GM19468 (cell line): ENCODE results near the gene DIAPH2.

Experiments used
- ATAC-seq: cut with Tn5 transposase; IDR thresholded peaks from one replicate; pipeline ENCODE4 v1.9.1; 2021; ENCODE audit warnings: mild to moderate bottlenecking, moderate library complexity, moderate number of reproducible peaks; ENCODE audit not compliant: unreplicated experiment; ENCODE audit errors: extremely low read depth

DIAPH2 gene

DNA sequence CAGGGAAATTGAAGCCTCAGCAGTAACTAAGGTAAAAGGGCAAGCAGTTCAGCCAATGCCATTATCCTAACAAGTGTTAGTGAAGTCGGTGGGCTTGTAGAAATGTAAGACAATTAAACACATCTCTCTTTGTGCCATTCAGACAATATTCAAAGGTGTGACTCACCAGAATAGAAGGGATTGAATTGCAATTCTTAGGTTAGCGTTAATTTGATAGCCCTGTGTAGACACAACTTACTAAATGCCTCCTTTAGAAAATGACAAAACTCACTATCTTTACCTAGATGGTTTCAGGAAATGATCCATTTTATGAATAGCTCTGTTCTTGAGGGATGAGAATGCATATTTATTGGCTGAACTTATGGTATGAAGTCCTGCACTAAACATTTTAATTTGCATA lies 234.2 kb downstream of the DIAPH2 start:
- ATAC-seq = no peak

DNA sequence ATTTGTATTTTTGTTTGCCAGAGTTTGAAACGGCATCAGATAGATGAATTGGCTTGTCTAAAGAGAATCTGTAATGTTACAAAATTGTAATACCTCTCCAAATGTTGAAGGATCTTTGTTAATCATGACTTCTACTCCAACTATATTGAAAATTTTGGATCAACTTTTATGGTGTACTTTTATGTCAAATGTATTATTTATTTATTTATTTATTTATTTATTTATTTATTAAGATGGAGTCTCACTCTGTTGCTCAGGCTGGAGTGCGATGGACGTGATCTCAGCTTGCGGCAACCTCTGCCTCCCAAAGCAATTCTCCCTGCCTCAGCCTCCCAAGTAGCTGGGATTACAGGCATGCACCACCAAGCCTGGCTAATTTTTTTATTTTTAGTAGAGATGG lies 235.0 kb downstream of the DIAPH2 start:
- ATAC-seq = no peak

DNA sequence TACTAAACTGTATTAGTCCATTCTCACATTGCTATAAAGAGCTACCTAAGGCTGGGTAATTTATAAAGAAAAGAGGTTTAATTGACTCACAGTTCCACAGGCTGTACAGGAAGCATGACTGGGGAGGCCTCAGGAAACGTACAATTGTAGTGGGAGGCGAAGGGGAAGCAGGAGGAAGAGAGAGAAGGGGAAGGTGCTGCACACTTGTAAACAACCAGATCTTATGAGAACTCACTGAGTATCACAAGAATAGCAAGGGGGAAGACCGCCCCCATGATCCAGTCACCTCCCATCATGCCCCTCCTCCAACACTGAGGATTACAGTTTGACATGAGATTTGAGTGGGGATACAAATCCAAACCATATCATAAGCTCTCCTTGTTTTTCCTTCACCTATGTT lies 239.9 kb downstream of the DIAPH2 start:
- ATAC-seq = no peak

DNA sequence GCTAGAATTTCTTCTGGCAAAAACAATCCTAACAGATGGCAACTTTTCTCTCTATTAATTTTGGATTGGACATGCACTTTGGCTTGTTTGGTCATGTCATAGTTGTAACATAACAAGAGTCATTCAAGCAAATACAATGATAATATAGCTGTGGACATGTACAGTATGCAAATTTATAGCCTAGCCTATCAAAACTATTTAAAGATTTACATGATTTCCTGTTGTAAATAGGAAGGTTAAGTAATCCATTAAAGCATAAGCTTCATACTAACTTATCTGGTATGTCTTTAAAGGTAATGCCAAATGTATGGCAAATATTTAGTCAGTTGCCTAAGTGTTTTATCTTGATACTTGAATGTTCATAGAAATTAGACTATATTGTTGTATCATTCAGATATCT lies 244.4 kb downstream of the DIAPH2 start:
- no peak for ATAC-seq

DNA sequence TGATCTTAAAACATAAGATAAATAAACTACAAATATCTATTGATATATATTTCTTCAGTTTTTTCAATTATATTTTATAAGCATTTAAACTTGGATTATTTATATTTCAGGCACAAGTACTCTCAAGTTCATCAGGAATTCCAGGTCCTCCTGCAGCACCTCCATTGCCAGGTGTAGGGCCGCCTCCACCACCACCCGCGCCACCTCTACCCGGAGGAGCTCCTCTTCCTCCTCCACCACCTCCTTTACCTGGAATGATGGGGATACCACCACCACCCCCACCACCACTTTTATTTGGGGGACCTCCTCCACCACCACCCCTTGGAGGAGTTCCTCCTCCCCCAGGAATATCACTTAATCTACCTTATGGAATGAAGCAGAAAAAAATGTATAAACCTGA lies 273.1 kb downstream of the DIAPH2 start:
- ATAC-seq = no peak

DNA sequence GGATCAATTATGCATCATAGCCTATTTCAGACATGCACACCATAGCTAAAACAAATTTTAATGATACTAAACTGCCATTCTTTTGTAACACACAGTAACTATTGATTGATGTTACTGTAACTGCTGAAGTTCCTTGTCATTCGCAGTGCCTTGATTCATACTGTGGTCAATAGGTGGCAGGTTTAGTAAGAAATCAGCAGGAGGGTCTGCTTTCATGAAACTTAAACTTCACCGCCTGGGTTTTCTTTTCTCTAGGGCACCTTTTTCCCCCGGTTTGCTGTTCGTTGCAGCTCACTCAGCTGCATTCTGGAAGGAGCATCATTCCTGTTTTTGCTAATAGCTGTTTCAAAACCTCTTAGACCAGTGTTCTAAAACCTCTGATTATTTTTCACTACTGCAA lies 287.2 kb downstream of the DIAPH2 start:
- ATAC-seq = no peak

DNA sequence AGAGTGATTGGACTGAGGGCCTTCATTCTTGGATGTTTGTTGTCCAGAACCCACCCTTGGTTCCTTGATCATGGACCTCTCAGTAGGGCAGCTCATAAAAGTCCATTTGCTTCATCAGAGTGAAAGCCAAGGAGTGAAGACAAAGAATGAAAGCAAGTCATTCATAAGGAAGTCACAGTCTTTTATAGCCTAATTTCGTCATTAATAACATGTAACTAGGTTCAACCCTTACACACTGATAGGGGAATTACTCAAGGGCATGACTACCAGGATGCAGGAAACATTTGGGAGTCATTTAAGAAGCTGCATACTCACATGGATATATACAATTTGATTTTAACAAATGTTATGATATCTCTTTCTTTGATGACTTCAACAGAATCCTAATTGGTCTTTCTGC lies 294.3 kb downstream of the DIAPH2 start:
- no peak for ATAC-seq

DNA sequence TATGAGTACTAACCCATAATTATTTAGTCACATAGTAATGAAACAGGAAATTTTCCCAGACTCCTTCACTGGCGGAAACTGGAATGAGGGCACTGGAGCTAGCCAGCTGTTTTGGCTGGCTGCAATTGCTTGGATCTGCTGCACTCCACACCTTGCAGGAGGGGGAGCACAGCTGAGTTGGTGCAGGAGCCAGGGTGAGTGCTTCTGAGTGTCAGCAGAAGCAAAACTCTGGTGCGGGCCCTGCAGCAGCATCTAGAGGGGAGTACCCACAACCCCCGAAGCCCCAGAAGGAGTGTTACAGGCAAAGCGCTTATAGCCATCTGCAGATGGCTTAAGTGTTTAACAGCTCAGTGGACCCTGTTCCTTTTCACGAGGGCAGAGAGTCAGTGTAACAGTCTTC lies 295.1 kb downstream of the DIAPH2 start:
- no peak for ATAC-seq

DNA sequence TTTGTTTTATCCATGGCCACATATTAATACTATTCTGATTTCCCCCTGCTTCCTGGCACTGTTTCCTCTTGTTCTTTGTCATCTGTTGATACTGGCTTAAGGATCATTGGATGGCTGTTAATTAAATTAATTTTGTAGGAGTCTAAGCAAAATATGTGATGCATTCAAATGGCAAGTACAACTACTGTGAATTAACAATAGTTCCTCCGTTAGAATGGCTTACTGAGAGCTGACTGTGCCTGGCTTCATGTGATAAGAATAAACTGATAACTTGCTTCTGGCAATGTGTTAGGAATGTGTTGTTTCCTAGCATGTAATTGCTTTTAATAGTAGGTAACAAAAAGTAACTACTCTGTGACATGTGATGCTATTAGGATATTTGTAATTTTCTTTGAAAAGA lies 297.5 kb downstream of the DIAPH2 start:
- no peak for ATAC-seq

DNA sequence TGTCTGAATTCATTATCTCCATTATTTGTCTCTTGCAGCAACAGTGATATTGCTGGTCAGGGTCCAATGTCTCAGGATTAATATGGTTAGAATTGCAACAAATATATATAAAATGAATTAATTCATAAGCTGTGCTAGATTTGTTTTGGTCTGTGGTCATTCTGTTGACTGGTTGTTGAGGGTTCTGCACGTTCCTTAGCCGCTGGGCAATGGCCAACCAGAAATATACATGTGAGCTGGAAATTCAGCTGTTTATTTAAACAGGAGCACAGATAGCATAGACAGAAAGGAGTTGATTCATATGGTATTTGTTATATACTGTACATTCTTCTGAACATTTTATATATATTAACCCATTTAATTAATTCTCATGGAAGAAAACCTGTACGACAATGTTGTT lies 299.9 kb downstream of the DIAPH2 start:
- ATAC-seq = no peak

DNA sequence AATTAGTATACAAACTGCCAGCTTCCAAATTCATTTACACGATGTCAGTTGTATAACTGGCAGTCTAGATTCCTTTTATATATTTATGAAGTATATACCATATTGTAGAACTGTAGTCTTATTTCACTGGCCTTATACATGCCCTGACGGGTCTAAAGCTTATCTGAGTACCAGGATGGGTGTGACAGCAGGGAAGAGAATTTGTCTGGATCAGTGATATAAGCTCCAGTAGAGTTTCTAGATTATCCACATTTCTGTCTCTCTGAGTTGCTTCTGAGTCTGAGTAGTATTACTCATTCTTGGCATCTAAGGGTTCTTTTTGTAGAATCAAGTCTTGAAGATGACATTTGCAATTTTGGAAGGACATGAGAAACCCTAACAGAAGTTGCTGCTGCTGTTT lies 300.4 kb downstream of the DIAPH2 start:
- no peak for ATAC-seq

DNA sequence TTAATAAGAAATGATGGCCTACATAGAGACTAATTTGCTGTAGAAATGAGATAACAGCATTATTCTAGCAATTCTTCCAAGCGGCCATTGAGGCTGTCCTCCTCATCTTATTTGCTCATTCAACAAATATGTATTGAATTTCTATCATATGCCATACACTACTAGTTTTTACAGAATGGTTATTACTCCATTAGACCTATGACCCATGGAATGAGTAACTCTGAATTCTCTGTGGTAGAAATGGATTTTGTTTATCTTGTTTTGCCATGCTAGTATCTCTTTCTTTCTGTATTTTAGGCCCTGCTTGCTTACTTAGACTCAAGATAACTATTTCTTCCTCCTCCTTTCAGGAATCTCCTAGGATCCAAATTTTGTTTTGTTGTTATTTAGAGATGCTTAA lies 302.6 kb downstream of the DIAPH2 start:
- no peak for ATAC-seq

DNA sequence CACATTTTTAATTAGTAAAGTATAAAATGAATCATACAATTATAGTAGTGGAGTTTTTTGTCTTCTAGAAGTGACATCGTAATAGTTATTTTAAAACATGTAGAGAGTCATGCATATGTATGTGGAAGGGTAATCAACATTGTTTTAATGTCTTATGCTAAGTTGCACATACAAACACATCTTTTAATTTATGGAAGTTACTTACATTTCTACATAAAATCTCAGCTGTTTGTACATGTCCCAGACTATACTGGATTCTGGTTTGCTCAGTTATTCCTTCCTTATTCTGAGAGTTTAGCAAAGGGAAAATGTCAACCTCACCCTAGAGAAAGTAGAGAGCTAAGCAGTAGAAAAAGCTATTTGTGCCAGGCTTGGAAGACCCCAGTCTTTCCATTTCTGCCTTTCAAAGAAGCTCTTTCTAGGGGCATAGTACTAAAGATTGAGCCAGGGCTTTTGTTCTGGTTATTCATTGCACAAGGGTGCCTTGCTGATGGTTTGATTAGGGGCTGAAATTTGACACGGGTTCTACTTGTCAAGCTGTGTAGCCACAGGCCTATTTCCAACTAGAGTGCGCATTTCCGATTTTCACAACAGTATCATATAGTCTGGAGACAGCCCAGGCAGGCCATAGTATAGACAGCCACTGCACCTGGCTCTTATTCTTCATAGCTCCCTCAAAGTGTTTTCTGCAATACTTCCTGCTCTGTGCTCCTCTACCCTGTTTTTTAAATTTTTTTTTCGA lies 305.4 kb downstream of the DIAPH2 start:
- ATAC-seq = no peak

DNA sequence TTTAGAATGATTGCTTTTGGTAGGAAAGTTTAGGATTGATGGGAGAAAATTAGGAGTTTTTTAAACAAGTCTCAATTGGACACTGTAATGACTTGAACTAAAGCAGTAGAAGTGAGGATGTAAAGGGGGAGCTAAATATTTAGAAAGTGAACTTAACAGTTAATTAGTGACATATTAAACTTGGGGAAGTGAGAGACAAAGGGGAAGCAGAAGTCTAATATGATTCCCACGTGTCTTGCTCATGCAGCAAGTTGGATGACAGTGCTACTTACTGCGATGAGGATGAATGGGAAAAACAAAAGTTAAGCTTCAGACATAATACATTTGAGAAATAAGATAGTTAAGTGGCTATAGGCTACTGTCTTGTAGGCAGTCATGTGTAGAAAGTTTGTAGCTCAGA lies 309.5 kb downstream of the DIAPH2 start:
- ATAC-seq = no peak

DNA sequence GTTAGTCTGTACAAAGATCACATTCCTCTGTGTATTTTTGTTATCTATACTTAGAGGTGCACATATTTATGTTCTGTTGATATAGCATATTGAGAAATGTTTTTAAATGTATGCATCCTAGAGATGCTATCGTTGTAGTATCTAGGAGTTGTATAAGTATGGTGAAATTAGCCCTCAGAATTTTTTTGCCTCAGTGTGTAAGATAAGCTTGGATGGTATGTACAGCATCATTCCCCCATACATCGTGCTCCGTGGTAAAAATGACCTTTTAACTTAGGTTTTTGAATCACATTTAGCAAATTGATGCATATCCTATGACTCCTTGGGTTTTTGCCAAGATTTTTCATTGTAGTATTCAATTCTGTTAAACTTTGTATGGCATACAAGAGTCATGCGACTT lies 312.6 kb downstream of the DIAPH2 start:
- ATAC-seq = no peak

DNA sequence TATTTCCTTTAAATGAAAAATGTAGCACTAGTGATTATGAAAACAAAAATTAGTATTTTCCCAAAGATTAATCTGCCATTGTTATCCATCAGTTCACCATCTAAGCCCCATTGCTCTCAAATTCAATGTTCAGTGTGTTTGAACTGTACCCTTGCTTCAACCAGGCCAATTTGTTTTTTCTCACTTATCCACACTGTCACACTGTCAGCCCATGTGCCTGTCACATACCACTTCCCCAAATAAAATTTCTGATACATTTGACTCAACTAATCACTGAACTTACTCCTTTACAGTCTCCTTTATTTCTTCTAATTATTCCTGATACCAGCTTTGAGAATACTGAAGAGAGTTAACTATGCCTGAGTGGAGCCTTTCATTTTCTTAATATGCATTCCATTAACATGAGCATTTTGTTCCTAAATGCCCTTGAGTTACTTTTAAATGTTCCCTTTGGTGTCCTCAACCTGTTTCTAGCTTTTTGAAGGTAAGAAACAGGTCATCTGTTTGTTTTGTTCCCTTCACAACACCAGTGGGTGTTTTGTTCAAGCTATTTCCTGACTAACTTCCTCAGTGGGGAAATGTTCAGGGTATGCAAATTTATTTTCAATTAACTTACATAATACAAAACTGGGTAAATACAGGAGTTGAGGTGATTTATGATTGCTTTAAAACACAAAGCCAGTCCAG lies 316.2 kb downstream of the DIAPH2 start:
- ATAC-seq = no peak

DNA sequence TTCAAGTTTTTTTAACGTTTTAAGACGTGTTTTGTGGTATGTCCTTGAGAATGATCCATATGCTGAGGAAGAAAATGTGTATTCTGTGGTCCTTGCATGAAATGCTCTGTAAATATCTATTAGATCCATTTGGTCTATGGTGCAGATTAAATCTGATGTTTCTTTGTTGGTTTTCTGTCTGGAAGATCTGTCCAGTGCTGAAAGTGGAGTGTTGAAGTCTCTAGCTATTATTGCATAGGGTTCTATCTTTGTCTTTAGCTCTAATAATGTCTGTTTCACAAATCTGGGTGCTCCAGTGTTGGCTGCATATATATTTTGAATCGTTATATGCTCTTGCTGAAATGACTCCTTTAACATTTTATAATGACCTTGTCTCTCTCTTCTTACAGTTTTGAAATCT lies 321.5 kb downstream of the DIAPH2 start:
- no peak for ATAC-seq

DNA sequence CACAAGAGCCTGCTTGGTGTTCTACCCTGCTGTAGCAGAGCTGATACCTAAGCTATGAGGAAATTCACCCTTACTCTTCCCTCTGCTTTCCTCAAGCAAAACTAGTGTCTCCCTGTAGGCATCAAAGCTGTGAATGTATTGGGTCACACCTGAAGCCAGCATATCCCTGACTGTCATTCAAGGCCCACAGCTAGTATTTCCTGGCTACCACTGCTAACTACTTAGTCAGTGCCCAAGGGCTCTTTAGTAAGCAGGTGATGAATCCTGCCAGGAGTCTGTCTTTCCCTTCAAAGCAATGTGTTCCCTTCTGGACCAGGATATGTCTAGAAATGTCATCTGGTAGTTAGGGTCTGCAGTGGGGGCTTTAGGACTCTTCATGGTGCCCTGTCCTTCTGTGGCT lies 324.7 kb downstream of the DIAPH2 start:
- ATAC-seq = no peak

DNA sequence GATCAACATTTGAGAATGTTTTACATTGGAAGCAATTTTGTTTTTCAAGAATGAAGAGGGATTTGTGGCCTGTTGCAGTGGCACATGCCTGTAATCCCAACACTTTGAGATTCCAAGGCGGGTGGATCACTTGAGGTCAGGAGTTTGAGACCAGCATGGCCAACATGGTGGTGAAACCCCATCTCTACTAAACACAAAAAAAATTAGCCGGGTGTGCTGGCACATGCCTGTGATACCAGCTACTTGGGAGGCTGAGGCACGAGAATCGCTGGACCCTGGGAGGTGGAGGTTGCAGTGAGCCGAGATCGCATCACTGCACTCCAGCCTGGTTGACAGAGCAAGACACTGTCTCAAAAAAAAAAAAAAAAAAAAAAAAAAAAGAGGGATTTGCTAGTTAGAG lies 326.9 kb downstream of the DIAPH2 start:
- no peak for ATAC-seq

DNA sequence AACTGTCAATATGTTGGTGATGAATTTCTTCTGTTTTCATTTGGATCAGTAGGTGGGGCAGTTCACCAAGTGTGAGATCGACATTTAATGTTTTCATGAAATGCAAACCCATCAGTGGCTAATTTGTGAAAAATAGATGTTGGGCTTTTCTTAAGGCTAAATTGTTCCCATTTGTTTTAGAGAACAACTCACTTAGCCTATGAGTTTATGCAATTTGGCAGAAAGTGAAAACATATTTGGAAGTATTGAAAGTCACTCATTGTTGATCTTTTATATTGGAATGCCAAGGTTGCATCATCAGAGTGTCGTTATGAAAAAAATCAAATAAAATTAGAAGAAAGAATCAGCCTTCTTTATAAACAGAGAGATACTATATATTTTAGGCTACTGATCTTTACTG lies 331.5 kb downstream of the DIAPH2 start:
- no peak for ATAC-seq

DNA sequence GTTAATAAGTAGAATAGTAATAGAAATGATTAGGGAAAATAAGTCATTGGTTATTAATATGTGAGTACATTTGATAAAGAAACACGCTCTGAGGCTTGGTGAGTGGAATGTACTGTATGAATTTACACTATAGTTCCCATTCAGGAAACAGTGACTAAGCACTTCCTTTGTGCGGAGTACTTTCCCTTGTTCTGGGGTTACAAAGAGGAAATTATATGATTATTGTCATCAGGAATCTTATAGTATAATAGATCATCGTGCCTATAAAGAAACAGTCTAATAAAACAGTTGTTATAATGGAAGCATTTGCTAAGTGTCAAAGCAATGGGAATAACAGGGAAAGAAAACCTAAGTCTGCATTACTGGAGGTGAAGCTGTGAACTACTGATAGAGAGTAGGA lies 337.0 kb downstream of the DIAPH2 start:
- ATAC-seq = no peak

DNA sequence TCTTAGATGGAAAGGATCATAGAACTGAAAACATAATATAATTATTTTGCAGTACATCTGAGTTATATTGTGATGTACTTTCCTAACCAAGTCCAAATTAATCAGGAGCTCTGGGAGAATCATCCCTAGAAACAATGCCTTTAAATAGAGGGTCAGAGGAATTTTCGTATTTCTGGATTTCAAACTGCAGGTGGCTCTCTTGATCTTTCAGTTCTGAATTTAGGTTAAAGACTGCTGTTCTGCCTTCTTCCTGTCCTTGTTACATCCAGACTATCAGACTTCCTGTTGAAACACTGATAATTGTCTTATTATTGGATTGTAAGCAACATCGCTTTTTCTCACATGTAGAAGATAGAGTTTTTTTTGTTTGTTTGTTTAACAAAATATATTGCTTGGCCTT lies 341.8 kb downstream of the DIAPH2 start:
- no peak for ATAC-seq
